OCI-LY1 (cell line): ENCODE measurements around the gene RAB9B.

Source experiments
- EZH2 ChIP-seq: fragments of 200-600 bp; sonication (generic), shearing (Covaris generic); IDR thresholded peaks from 2 replicates; pipeline ENCODE4 v1.8.0; 2017; ENCODE audit warnings: borderline replicate concordance, mixed run types, mild to moderate bottlenecking, antibody characterized with exemption, low read length, moderate library complexity, mixed read lengths
- TF ChIP-seq, protein P1 (sequence below): fragments of 200-600 bp; sonication (generic), shearing (Covaris generic); IDR thresholded peaks from 2 replicates; pipeline ENCODE4 v1.5.1; 2017; ENCODE audit warnings: mild to moderate bottlenecking, antibody characterized with exemption, low read length, moderate library complexity, mixed read lengths

- TF ChIP-seq, protein P1, sequence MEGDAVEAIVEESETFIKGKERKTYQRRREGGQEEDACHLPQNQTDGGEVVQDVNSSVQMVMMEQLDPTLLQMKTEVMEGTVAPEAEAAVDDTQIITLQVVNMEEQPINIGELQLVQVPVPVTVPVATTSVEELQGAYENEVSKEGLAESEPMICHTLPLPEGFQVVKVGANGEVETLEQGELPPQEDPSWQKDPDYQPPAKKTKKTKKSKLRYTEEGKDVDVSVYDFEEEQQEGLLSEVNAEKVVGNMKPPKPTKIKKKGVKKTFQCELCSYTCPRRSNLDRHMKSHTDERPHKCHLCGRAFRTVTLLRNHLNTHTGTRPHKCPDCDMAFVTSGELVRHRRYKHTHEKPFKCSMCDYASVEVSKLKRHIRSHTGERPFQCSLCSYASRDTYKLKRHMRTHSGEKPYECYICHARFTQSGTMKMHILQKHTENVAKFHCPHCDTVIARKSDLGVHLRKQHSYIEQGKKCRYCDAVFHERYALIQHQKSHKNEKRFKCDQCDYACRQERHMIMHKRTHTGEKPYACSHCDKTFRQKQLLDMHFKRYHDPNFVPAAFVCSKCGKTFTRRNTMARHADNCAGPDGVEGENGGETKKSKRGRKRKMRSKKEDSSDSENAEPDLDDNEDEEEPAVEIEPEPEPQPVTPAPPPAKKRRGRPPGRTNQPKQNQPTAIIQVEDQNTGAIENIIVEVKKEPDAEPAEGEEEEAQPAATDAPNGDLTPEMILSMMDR = no peak
- TF ChIP-seq EZH2 = no peak
Observed at GRCh38 chrX:103849558-103849957, 17.5 kb upstream of the RAB9B start.
